HL-60 (cell line): ENCODE data around the gene SFI1.

Source experiments
- POLR2AphosphoS5 ChIP-seq: IDR thresholded peaks from 2 replicates; pipeline ENCODE4 v1.6.1; 2012; ENCODE audit warnings: low read depth
- SPI1 ChIP-seq: IDR thresholded peaks from 2 replicates; pipeline ENCODE4 v1.6.1; 2012; ENCODE audit warnings: low read depth, mild to moderate bottlenecking, borderline replicate concordance
- TF ChIP-seq, protein P1 (sequence below): IDR thresholded peaks from one replicate; pipeline ENCODE4 v1.5.1; 2011; ENCODE audit warnings: low read length, control low read depth, inconsistent platforms; ENCODE audit not compliant: insufficient read depth
- TF ChIP-seq, protein P2 (sequence below): IDR thresholded peaks from 2 replicates; pipeline ENCODE4 v1.6.1; 2012; ENCODE audit warnings: low read depth; ENCODE audit not compliant: insufficient replicate concordance

DNA sequence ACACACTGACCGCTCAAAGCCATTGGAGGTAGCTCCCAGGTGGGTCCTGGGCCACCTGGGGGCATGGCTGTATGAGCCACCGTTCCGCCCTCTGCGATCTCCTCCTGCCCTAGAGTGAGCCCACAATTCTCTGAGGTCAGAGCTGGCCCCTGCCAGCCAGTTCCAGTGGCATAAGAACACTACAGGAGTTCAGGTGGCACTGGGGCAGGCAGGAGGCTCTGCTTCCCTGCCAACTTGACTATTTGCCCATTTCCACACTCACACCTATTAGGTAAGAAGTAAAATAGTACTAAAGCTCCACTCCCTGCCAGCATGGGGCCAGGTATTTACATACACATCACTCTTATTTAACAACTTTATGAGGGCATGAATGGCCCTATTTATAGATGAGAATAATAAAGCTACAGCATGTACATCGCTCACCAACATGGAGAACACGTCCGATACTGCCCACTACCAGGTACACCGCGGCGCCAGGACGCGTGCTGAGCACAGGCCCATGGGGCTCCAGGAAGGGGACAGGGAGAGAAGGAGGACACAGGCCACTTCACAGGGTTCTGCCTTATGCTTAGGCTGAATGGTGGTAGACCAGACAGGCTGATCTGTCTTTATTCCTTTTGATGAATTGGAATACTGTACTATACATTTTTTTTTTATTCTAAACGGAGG is 139.4 kb downstream of the SFI1 start:
- TF ChIP-seq, protein P1, sequence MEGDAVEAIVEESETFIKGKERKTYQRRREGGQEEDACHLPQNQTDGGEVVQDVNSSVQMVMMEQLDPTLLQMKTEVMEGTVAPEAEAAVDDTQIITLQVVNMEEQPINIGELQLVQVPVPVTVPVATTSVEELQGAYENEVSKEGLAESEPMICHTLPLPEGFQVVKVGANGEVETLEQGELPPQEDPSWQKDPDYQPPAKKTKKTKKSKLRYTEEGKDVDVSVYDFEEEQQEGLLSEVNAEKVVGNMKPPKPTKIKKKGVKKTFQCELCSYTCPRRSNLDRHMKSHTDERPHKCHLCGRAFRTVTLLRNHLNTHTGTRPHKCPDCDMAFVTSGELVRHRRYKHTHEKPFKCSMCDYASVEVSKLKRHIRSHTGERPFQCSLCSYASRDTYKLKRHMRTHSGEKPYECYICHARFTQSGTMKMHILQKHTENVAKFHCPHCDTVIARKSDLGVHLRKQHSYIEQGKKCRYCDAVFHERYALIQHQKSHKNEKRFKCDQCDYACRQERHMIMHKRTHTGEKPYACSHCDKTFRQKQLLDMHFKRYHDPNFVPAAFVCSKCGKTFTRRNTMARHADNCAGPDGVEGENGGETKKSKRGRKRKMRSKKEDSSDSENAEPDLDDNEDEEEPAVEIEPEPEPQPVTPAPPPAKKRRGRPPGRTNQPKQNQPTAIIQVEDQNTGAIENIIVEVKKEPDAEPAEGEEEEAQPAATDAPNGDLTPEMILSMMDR, result no peak
- TF ChIP-seq, protein P2, sequence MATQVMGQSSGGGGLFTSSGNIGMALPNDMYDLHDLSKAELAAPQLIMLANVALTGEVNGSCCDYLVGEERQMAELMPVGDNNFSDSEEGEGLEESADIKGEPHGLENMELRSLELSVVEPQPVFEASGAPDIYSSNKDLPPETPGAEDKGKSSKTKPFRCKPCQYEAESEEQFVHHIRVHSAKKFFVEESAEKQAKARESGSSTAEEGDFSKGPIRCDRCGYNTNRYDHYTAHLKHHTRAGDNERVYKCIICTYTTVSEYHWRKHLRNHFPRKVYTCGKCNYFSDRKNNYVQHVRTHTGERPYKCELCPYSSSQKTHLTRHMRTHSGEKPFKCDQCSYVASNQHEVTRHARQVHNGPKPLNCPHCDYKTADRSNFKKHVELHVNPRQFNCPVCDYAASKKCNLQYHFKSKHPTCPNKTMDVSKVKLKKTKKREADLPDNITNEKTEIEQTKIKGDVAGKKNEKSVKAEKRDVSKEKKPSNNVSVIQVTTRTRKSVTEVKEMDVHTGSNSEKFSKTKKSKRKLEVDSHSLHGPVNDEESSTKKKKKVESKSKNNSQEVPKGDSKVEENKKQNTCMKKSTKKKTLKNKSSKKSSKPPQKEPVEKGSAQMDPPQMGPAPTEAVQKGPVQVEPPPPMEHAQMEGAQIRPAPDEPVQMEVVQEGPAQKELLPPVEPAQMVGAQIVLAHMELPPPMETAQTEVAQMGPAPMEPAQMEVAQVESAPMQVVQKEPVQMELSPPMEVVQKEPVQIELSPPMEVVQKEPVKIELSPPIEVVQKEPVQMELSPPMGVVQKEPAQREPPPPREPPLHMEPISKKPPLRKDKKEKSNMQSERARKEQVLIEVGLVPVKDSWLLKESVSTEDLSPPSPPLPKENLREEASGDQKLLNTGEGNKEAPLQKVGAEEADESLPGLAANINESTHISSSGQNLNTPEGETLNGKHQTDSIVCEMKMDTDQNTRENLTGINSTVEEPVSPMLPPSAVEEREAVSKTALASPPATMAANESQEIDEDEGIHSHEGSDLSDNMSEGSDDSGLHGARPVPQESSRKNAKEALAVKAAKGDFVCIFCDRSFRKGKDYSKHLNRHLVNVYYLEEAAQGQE, result no peak
- TF ChIP-seq POLR2AphosphoS5, result no peak
- no peak for TF ChIP-seq SPI1
